Fibroblast of skin of abdomen (primary cell): ENCODE measurements around the gene MFF. TPM values are rescaled to one million over a fixed set of nuclear protein-coding genes. Genes with fewer than 3 reads are reported as not detected.

ENCODE experiments used
- DNase-seq: peaks from one replicate; pipeline ENCODE4 v3.0.0-alpha.2; 2013
- polyA plus RNA-seq, 2 experiments: library from polyadenylated mRNA; unstranded; fragments of 120-200 nt; gene quantifications; one replicate each; pipeline ENCODE4 v1.2.1, GENCODE V29; 2013; ENCODE audit not compliant: insufficient read length in 2 of 2

The MFF gene
- 81.2 TPM for polyA plus RNA-seq (2013, experiment 1 of 2; ENCODE audit: insufficient read length)
- polyA plus RNA-seq (2013, experiment 2 of 2; ENCODE audit: insufficient read length): 87.7 TPM

GRCh38 chr2:227324995-227325838, at the start of gene MFF:
TSS of gene MFF (plus strand) at chr2:227325251. CDS start at chr2:227330666, 5,415 bp downstream.
- DNase-seq: peak; percentile 93

- DNase-seq: peak; percentile 5
These were observed 44.2 kb upstream of the MFF start for GRCh38 chr2:227280895-227281294.

- no peak for DNase-seq
These were observed 39.3 kb upstream of the MFF start for GRCh38 chr2:227285741-227286236.

GRCh38 chr2:227287771-227288170, 37.3 kb upstream of the MFF start:
- DNase-seq: no peak

- no peak for DNase-seq
These were observed 32.7 kb upstream of the MFF start for GRCh38 chr2:227292314-227292713.

GRCh38 chr2:227293531-227293930, 31.5 kb upstream of the MFF start:
- no peak for DNase-seq

GRCh38 chr2:227295806-227296205, 29.2 kb upstream of the MFF start:
- DNase-seq: no peak

GRCh38 chr2:227296671-227297405, 28.2 kb upstream of the MFF start:
- no peak for DNase-seq

- DNase-seq: no peak
These were observed 23.5 kb upstream of the MFF start for GRCh38 chr2:227301523-227301922.

- DNase-seq: peak; percentile 1
These were observed 16.3 kb upstream of the MFF start for GRCh38 chr2:227308784-227309183.

GRCh38 chr2:227310756-227311110, 14.3 kb upstream of the MFF start:
- DNase-seq: no peak

GRCh38 chr2:227311861-227312506, 13.1 kb upstream of the MFF start:
- no peak for DNase-seq

- DNase-seq: no peak
These were observed 12.5 kb upstream of the MFF start for GRCh38 chr2:227312579-227312978.

GRCh38 chr2:227313310-227313709, 11.7 kb upstream of the MFF start:
- no peak for DNase-seq

- no peak for DNase-seq
These were observed 7.2 kb upstream of the MFF start for GRCh38 chr2:227317834-227318233.

- DNase-seq: no peak
These were observed 4.6 kb upstream of the MFF start for GRCh38 chr2:227320305-227321094.

- DNase-seq: no peak
These were observed 2.4 kb upstream of the MFF start for GRCh38 chr2:227322530-227323205.

GRCh38 chr2:227323818-227324217, 1.2 kb upstream of the MFF start:
- no peak for DNase-seq

- DNase-seq: no peak
These were observed 433 bp upstream of the MFF start for GRCh38 chr2:227324642-227324994.

- DNase-seq: peak; percentile 33
These were observed 766 bp downstream of the MFF start for GRCh38 chr2:227325839-227326195.

- no peak for DNase-seq
These were observed 1.7 kb downstream of the MFF start for GRCh38 chr2:227326783-227327182.

GRCh38 chr2:227335713-227336112, 10.7 kb downstream of the MFF start:
- DNase-seq: no peak
